Caco-2 (cell line): Measurements from ENCODE around the gene MYOCOS. TPM values are rescaled to one million over a fixed set of nuclear protein-coding genes. Genes with fewer than 3 reads are reported as not detected.

ENCODE experiments used
- BruUV-seq: library from RNA; stranded (reverse); fragments of 400-500 nt; replicated peaks from 2 replicates; lab custom pipeline; 2021; lab: Mats Ljungman, UMichigan
- CTCF ChIA-PET: fragments of 300-600 bp; sonication (Branson Sonifier 250); formaldehyde crosslinking; loops from one replicate; lab custom pipeline; 2022; ENCODE audit warnings: antibody characterized with exemption; lab: Charles Lee
- POLR2A ChIA-PET: fragments of 300-600 bp; sonication (Branson Sonifier 250); formaldehyde crosslinking; loops from one replicate; lab custom pipeline; 2022; ENCODE audit warnings: antibody characterized with exemption; lab: Charles Lee
- DNase-seq, 2 experiments: peaks; one replicate each; pipeline versions ENCODE4 v3.0.0 to v3.0.0-alpha.2; 2020 to 2022
- H3K27me3 ChIP-seq: replicated peaks from 2 replicates; pipeline ENCODE4 v1.6.0; 2011; ENCODE audit warnings: low read length; ENCODE audit not compliant: control insufficient read depth, insufficient read depth
- H3K36me3 ChIP-seq: 2 replicates; pipeline ENCODE4 v1.5.1; 2011; ENCODE audit warnings: low read length; ENCODE audit not compliant: control insufficient read depth, insufficient read depth
- H3K4me1 ChIP-seq: fragments of 250-450 bp; sonication (Bioruptor Pico); 2 replicates; pipeline ENCODE4 v1.5.1; 2020; ENCODE audit warnings: mild to moderate bottlenecking
- H3K4me3 ChIP-seq: 2 replicates; pipeline ENCODE4 v1.5.1; 2011; ENCODE audit warnings: low read depth, mild to moderate bottlenecking, control low read depth, low read length
- H3K9me3 ChIP-seq: fragments of 250-450 bp; sonication (Bioruptor Pico); 2 replicates; pipeline ENCODE4 v1.5.1; 2020; ENCODE audit warnings: mild to moderate bottlenecking, moderate library complexity
- H3K27ac Mint-ChIP-seq: one replicate; pipeline ENCODE4 v1.8.0; 2022; ENCODE audit warnings: mixed read lengths; ENCODE audit not compliant: unreplicated experiment
- H3K27me3 Mint-ChIP-seq: one replicate; pipeline ENCODE4 v1.8.0; 2022; ENCODE audit warnings: mixed read lengths; ENCODE audit not compliant: insufficient read depth, unreplicated experiment
- H3K36me3 Mint-ChIP-seq: one replicate; pipeline ENCODE4 v1.8.0; 2022; ENCODE audit warnings: mild to moderate bottlenecking, mixed read lengths; ENCODE audit not compliant: insufficient read depth, unreplicated experiment
- H3K4me1 Mint-ChIP-seq: one replicate; pipeline ENCODE4 v1.8.0; 2022; ENCODE audit warnings: low read depth, mixed read lengths; ENCODE audit not compliant: unreplicated experiment
- H3K4me3 Mint-ChIP-seq: one replicate; pipeline ENCODE4 v1.8.0; 2022; ENCODE audit warnings: mild to moderate bottlenecking, moderate library complexity, mixed read lengths; ENCODE audit not compliant: unreplicated experiment
- H3K9me3 Mint-ChIP-seq: one replicate; pipeline ENCODE4 v1.8.0; 2022; ENCODE audit warnings: mixed read lengths; ENCODE audit not compliant: unreplicated experiment
- CTCF ChIP-seq, 2 experiments: fragments of 200-600 bp in 1 of 2; IDR thresholded peaks; 1 replicate in 1 of 2; 2 replicates in 1 of 2; pipeline versions ENCODE4 v1.5.1 to v1.8.0; 2011 to 2022; ENCODE audit warnings: antibody characterized with exemption in 1 of 2, control low read depth in 1 of 2, inconsistent platforms in 1 of 2, low read depth in 1 of 2, low read length in 1 of 2, mild to moderate bottlenecking in 1 of 2, moderate library complexity in 1 of 2; ENCODE audit not compliant: insufficient read depth in 1 of 2, severe bottlenecking in 1 of 2, unreplicated experiment in 1 of 2
- intact Hi-C: fragments of 100-400 bp; cut with micrococcal nuclease; formaldehyde crosslinking; loops from one replicate; pipeline ENCODE4 v1.10.0; 2022; ENCODE audit not compliant: unreplicated experiment
- total RNA-seq: library from RNA; stranded (reverse); gene quantifications from 2 replicates; pipeline ENCODE4 v1.2.3, GENCODE V29; 2022

Gene MYOCOS
- total RNA-seq, 1 experiment from 2014 or later = 0.18 TPM

- DNase-seq = no peak
- Histone ChIP-seq H3K9me3 (no peaks in the 10 kb centered on the region), H3K4me3 (no peak overlapping the region), H3K27me3 (no peaks in the 10 kb centered on the region), H3K36me3 (no peaks in the 10 kb centered on the region), H3K4me1 (no peaks in the 10 kb centered on the region)
- ChIA-PET CTCF (no interaction called here), POLR2A (no interaction called here)
- no peaks in the 10 kb centered on the region for H3K4me1 Mint-ChIP-seq
- no peaks in the 10 kb centered on the region for H3K27me3 Mint-ChIP-seq
- no peak overlapping the region for H3K4me3 Mint-ChIP-seq
- no peak for TF ChIP-seq CTCF (IDR thresholded peaks at IDR 0.05; ENCODE audit: insufficient read depth in 1 of 2, low read depth in 1 of 2, low read length in 1 of 2, severe bottlenecking in 1 of 2, unreplicated experiment in 1 of 2)
- intact Hi-C loops = no loop called here
- no peak overlapping the region for H3K27ac Mint-ChIP-seq
- H3K9me3 Mint-ChIP-seq = no peaks in the 10 kb centered on the region
- BruUV-seq = no TSS peak
- no peaks in the 10 kb centered on the region for H3K36me3 Mint-ChIP-seq
Observed at GRCh38 chr1:171628225-171628624, 6.2 kb downstream of the MYOCOS start.

GRCh38 chr1:171635661-171636060 lies 13.6 kb downstream of the MYOCOS start:
- no peaks in the 10 kb centered on the region for H3K4me1 ChIP-seq
- no peak overlapping the region for H3K4me3 ChIP-seq
- Mint-ChIP-seq H3K4me1 (no peaks in the 10 kb centered on the region), H3K27ac (no peak overlapping the region), H3K4me3 (no peak overlapping the region), H3K27me3 (no peaks in the 10 kb centered on the region), H3K36me3 (no peaks in the 10 kb centered on the region), H3K9me3 (no peaks in the 10 kb centered on the region)
- DNase-seq = no peak
- TF ChIP-seq CTCF (IDR thresholded peaks at IDR 0.05; ENCODE audit: insufficient read depth in 1 of 2, low read depth in 1 of 2, low read length in 1 of 2, severe bottlenecking in 1 of 2, unreplicated experiment in 1 of 2) = no peak
- CTCF ChIA-PET = no interaction called here
- intact Hi-C loops = no loop called here
- BruUV-seq = no TSS peak
- H3K36me3 ChIP-seq = no peaks in the 10 kb centered on the region
- no peaks in the 10 kb centered on the region for H3K9me3 ChIP-seq
- POLR2A ChIA-PET = no interaction called here
- no peaks in the 10 kb centered on the region for H3K27me3 ChIP-seq

- no TSS peak for BruUV-seq
- CTCF ChIA-PET = no interaction called here
- POLR2A ChIA-PET = no interaction called here
- intact Hi-C loops = no loop called here
- no peaks in the 10 kb centered on the region for H3K9me3 Mint-ChIP-seq
- no peak for TF ChIP-seq CTCF (IDR thresholded peaks at IDR 0.05; ENCODE audit: insufficient read depth in 1 of 2, low read depth in 1 of 2, low read length in 1 of 2, severe bottlenecking in 1 of 2, unreplicated experiment in 1 of 2)
- Histone ChIP-seq H3K27me3 (no peaks in the 10 kb centered on the region), H3K4me3 (no peak overlapping the region), H3K9me3 (no peaks in the 10 kb centered on the region), H3K4me1 (no peaks in the 10 kb centered on the region), H3K36me3 (no peaks in the 10 kb centered on the region)
- no peak overlapping the region for H3K4me3 Mint-ChIP-seq
- no peaks in the 10 kb centered on the region for H3K27me3 Mint-ChIP-seq
- peak in 1 of 2 experiments; percentile 21 for DNase-seq
- no peaks in the 10 kb centered on the region for H3K36me3 Mint-ChIP-seq
- H3K4me1 Mint-ChIP-seq = no peaks in the 10 kb centered on the region
- H3K27ac Mint-ChIP-seq = no peak overlapping the region
Observed at GRCh38 chr1:171636141-171636540, 14.1 kb downstream of the MYOCOS start.
